Uterus (tissue), 4 donors: Measurements from ENCODE around the gene LRRC56. TPM values are rescaled to one million over a fixed set of nuclear protein-coding genes. Genes with fewer than 3 reads are reported as not detected.

ENCODE experiments used
- DNase-seq, 2 donors: peaks; one replicate each; pipeline ENCODE4 v3.0.0-alpha.2; 2019 to 2020
- H3K27ac ChIP-seq, 2 donors: fragments of 200-600 bp; sonication (generic); 1 replicate in 1 of 2; 2 replicates in 1 of 2; pipeline ENCODE4 v1.5.1; 2016 to 2018
- H3K27me3 ChIP-seq, 2 donors: fragments of 200-600 bp; sonication (generic); one replicate each; pipeline ENCODE4 v1.5.1; 2018 to 2019; ENCODE audit warnings: control low read depth in 1 of 2
- H3K36me3 ChIP-seq, 2 donors: fragments of 200-600 bp; sonication (generic); one replicate each; pipeline ENCODE4 v1.5.1; 2019; ENCODE audit warnings: control low read depth in 1 of 2
- H3K4me1 ChIP-seq, 2 donors: fragments of 200-600 bp; sonication (generic); one replicate each; pipeline ENCODE4 v1.5.1; 2018 to 2019; ENCODE audit warnings: control low read depth in 1 of 2
- H3K4me3 ChIP-seq, 2 donors: fragments of 200-600 bp; sonication (generic); 1 replicate in 1 of 2; 2 replicates in 1 of 2; pipeline ENCODE4 v1.5.1; 2018 to 2019; ENCODE audit warnings: mild to moderate bottlenecking in 1 of 2
- H3K9me3 ChIP-seq, 2 donors: fragments of 200-600 bp; sonication (generic); one replicate each; pipeline ENCODE4 v1.5.1; 2019; ENCODE audit warnings: control low read depth in 1 of 2
- POLR2A ChIP-seq, 2 donors: fragments of 450-650 bp; IDR thresholded peaks; one replicate each; pipeline ENCODE4 v1.6.1; 2016; ENCODE audit warnings: antibody characterized with exemption in 2 of 2, mild to moderate bottlenecking in 1 of 2, moderate library complexity in 1 of 2
- intact Hi-C: fragments of 100-400 bp; cut with DNase I; formaldehyde crosslinking; loops from one replicate; pipeline ENCODE4 v1.15.1; 2023; ENCODE audit warnings: low total_unique reads
- total RNA-seq, 4 donors: library from RNA; depleted of rRNA in 3 of 4; stranded (reverse); fragments of >200 nt in 3 of 4; gene quantifications; one replicate each; pipeline versions ENCODE4 v1.1.0 to v1.2.4, GENCODE V29; 2014 to 2023
- TF ChIP-seq, protein P1 (sequence below), 4 experiments: fragments of 200-600 bp in 2 of 4; fragments of 450-650 bp in 2 of 4; sonication (generic) in 2 of 4; IDR thresholded peaks; one replicate each; pipeline ENCODE4 v1.5.1; 2016 to 2019; ENCODE audit warnings: antibody characterized with exemption in 4 of 4, mild to moderate bottlenecking in 2 of 4, moderate library complexity in 1 of 4
- donor health status: DM: yes; HTN: yes; CAD: no.

The LRRC56 gene
- total RNA-seq, 4 donors from 2014 or later = 1.7 to 1.9 TPM; not detected in 2

- H3K27ac ChIP-seq = no peak overlapping the region
- H3K9me3 ChIP-seq = no peaks in the 10 kb centered on the region
- intact Hi-C loops = no loop called here
- no peak for TF ChIP-seq POLR2A (IDR thresholded peaks at IDR 0.05)
- TF ChIP-seq, protein P1, sequence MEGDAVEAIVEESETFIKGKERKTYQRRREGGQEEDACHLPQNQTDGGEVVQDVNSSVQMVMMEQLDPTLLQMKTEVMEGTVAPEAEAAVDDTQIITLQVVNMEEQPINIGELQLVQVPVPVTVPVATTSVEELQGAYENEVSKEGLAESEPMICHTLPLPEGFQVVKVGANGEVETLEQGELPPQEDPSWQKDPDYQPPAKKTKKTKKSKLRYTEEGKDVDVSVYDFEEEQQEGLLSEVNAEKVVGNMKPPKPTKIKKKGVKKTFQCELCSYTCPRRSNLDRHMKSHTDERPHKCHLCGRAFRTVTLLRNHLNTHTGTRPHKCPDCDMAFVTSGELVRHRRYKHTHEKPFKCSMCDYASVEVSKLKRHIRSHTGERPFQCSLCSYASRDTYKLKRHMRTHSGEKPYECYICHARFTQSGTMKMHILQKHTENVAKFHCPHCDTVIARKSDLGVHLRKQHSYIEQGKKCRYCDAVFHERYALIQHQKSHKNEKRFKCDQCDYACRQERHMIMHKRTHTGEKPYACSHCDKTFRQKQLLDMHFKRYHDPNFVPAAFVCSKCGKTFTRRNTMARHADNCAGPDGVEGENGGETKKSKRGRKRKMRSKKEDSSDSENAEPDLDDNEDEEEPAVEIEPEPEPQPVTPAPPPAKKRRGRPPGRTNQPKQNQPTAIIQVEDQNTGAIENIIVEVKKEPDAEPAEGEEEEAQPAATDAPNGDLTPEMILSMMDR (IDR thresholded peaks at IDR 0.05) = no peak
- no peak for DNase-seq
- no peaks in the 10 kb centered on the region for H3K36me3 ChIP-seq
- H3K4me3 ChIP-seq = no peak overlapping the region
- no peaks in the 10 kb centered on the region for H3K4me1 ChIP-seq
- H3K27me3 ChIP-seq = no peaks in the 10 kb centered on the region
Observed at GRCh38 chr11:586376-587316, 49.3 kb downstream of the LRRC56 start.

- intact Hi-C loops = no loop called here
Observed at GRCh38 chr11:587546-587945, 50.2 kb downstream of the LRRC56 start.

DNA sequence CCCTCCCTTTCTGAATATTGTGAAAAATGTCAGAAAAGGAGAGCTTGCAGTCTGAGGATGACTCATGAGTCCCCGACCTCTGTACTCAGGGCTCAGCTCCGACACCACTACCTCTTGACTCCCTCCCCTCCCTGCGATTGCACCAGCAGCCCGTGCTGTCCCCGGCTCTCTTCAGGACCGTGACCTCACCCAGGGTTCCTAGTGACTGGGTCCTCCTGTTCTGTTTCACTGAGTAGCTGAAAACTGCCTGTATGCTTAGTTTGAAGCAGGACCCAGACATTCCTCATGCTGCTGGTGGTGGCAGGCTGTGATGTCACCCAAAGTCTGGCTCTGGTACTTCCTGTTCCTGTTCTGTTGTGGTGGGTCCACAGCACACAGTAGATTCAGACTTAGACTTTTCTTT is 50.7 kb downstream of the LRRC56 start:
- no peak overlapping the region for H3K4me3 ChIP-seq
- H3K27me3 ChIP-seq = no peaks in the 10 kb centered on the region
- no peaks in the 10 kb centered on the region for H3K9me3 ChIP-seq
- DNase-seq = no peak
- no peak for TF ChIP-seq POLR2A (IDR thresholded peaks at IDR 0.05)
- TF ChIP-seq, protein P1 (IDR thresholded peaks at IDR 0.05) = no peak
- no peaks in the 10 kb centered on the region for H3K4me1 ChIP-seq
- H3K27ac ChIP-seq = no peak overlapping the region
- intact Hi-C loops = no loop called here
- H3K36me3 ChIP-seq = no peaks in the 10 kb centered on the region

More at GRCh38 chr11:587546-587945, 50.2 kb downstream of the LRRC56 start:
- Histone ChIP-seq H3K27ac (no peak overlapping the region), H3K4me1 (no peaks in the 10 kb centered on the region), H3K36me3 (no peaks in the 10 kb centered on the region), H3K4me3 (no peak overlapping the region), H3K9me3 (no peaks in the 10 kb centered on the region), H3K27me3 (no peaks in the 10 kb centered on the region)
- TF ChIP-seq, protein P1 (IDR thresholded peaks at IDR 0.05) = no peak
- TF ChIP-seq POLR2A (IDR thresholded peaks at IDR 0.05) = no peak
- no peak for DNase-seq

GRCh38 chr11:589798-590197 is 52.5 kb downstream of the LRRC56 start:
- no peak overlapping the region for H3K27ac ChIP-seq
- no peaks in the 10 kb centered on the region for H3K9me3 ChIP-seq
- TF ChIP-seq, protein P1 (IDR thresholded peaks at IDR 0.05) = no peak
- no peak for TF ChIP-seq POLR2A (IDR thresholded peaks at IDR 0.05)
- H3K27me3 ChIP-seq = no peaks in the 10 kb centered on the region
- no peak overlapping the region for H3K4me3 ChIP-seq
- no peaks in the 10 kb centered on the region for H3K36me3 ChIP-seq
- no peak for DNase-seq
- intact Hi-C loops = no loop called here
- H3K4me1 ChIP-seq = no peaks in the 10 kb centered on the region

- H3K4me3 ChIP-seq = no peak overlapping the region
- no peaks in the 10 kb centered on the region for H3K36me3 ChIP-seq
- no peak overlapping the region for H3K27ac ChIP-seq
- DNase-seq = no peak
- H3K27me3 ChIP-seq = no peaks in the 10 kb centered on the region
- TF ChIP-seq, protein P1 (IDR thresholded peaks at IDR 0.05) = no peak
- TF ChIP-seq POLR2A (IDR thresholded peaks at IDR 0.05) = no peak
- intact Hi-C loops = no loop called here
- no peaks in the 10 kb centered on the region for H3K9me3 ChIP-seq
- H3K4me1 ChIP-seq = no peaks in the 10 kb centered on the region
Observed at GRCh38 chr11:590997-591396, 53.7 kb downstream of the LRRC56 start.
